Adrenal gland (tissue), 12 donors: ENCODE data around the gene IFIT2. TPM values are rescaled to one million over a fixed set of nuclear protein-coding genes. Genes with fewer than 3 reads are reported as not detected.
"Not testable (repeated sequence)": the region's sequence is repeated elsewhere in the genome, so short reads cannot be mapped to it uniquely, and the experiment has no call there.

Experiments
- DNase-seq, 7 donors: peaks; one replicate each; pipeline ENCODE4 v3.0.0-alpha.2; 2019 to 2020
- H3K27ac ChIP-seq, 5 donors: fragments of 200-600 bp; sonication (generic) in 4 of 5; 1 replicate in 3 of 5; 2 replicates in 2 of 5; pipeline versions ENCODE4 v1.5.1 to v1.8.0; 2016 to 2020; ENCODE audit warnings: mild to moderate bottlenecking in 1 of 5
- H3K27me3 ChIP-seq: fragments of 200-600 bp; 2 replicates; pipeline ENCODE4 v1.8.0; 2021
- H3K36me3 ChIP-seq, 2 donors: fragments of 200-600 bp; replicated peaks in 1 of 2; 1 replicate in 1 of 2; 2 replicates in 1 of 2; pipeline versions ENCODE4 v1.5.1 to v1.8.0; 2018 to 2022
- H3K4me1 ChIP-seq, 2 donors: fragments of 200-600 bp; replicated peaks in 1 of 2; 1 replicate in 1 of 2; 2 replicates in 1 of 2; pipeline versions ENCODE4 v1.5.1 to v1.8.0; 2018 to 2021
- H3K4me3 ChIP-seq, 4 donors: fragments of 200-600 bp; sonication (generic) in 3 of 4; one replicate each; pipeline ENCODE4 v1.5.1; 2016 to 2018
- H3K9me3 ChIP-seq, 3 donors: fragments of 200-600 bp; sonication (generic) in 1 of 3; replicated peaks in 1 of 3; 1 replicate in 2 of 3; 2 replicates in 1 of 3; pipeline versions ENCODE4 v1.5.1 to v1.8.0; 2016 to 2021
- CTCF ChIP-seq, 6 experiments: fragments of 450-650 bp in 4 of 6; fragments of 200-600 bp in 2 of 6; sonication (generic) in 1 of 6; IDR thresholded peaks; 1 replicate in 5 of 6; 2 replicates in 1 of 6; pipeline versions ENCODE4 v1.5.1 to v1.8.0; 2016 to 2021; ENCODE audit warnings: antibody characterized with exemption in 6 of 6, mild to moderate bottlenecking in 2 of 6, moderate library complexity in 1 of 6
- POLR2A ChIP-seq, 2 donors: fragments of 450-650 bp; IDR thresholded peaks; one replicate each; pipeline ENCODE4 v1.6.1; 2017; ENCODE audit warnings: antibody characterized with exemption in 2 of 2, mild to moderate bottlenecking in 2 of 2, moderate library complexity in 1 of 2
- WGBS, 4 donors: extraction: QIAGEN DNeasy Blood & Tissue Kit in 2 of 4; methylation state at CpG; one replicate each; pipeline versions ENCODE4 v1.1.5 to v1.1.7; 2013 to 2017; 5-methylcytosine and 5-hydroxymethylcytosine counted together
- intact Hi-C, 2 donors: fragments of 100-400 bp; cut with DNase I; formaldehyde crosslinking; loops; one replicate each; pipeline versions ENCODE4 v1.14.1 to v1.15.0; 2022 to 2023
- polyA plus RNA-seq, 3 donors: library from polyadenylated mRNA; stranded (reverse); fragments of 200-250 nt in 2 of 3; fragments of 350-450 nt in 1 of 3; fragmentation: Illumina TruSeq in 1 of 3; extraction: RNeasy Lipid Tissue Mini Kit (QIAGEN cat#74804) in 1 of 3; gene quantifications; one replicate each; pipeline ENCODE4 v1.2.3, GENCODE V29; 2013 to 2014
- total RNA-seq, 9 donors: library from RNA; depleted of rRNA in 4 of 9; stranded (reverse); fragments of >200 nt in 4 of 9; fragments of 120-200 nt in 1 of 9; fragmentation: NEBNext Ultra II Directional in 1 of 9; extraction: Animal tissue kit (Norgen Biotek cat#: 25700) in 1 of 9; gene quantifications; one replicate each; pipeline versions ENCODE4 v1.1.0 to v1.2.4, GENCODE V29; 2013 to 2023
- donor health status: healthy with polysubstance abuse.
- donor health status: Bipolar disorder and iron deficiency.
- donor health status: DM: yes; HTN: yes; CAD: no.
- donor health status: DM: no; HTN: no; CAD: no.
- donor health status: DM: no; HTN: no; CAD: no.
- donor health status: DM: yes; HTN: yes; CAD: no.

Gene IFIT2
- total and polyA plus RNA-seq, 12 donors: 4.0 to 30.0 (median 11.4) TPM

- peaks cover 33 to 37% of the 10 kb centered on the region in 2 donors for H3K4me1 ChIP-seq
- 1 to 3% (median 2%) methylated on average over 7 of the region's 7 CpGs for WGBS, 4 donors
- H3K4me3 ChIP-seq: peak within 1 kb of the TSS in 3 of 4 donors; percentile 8 to 59 (median 8)
- no peaks in the 10 kb centered on the region for H3K9me3 ChIP-seq
- H3K27ac ChIP-seq: peak within 1 kb of the TSS; percentile 71 to 92 (median 84)
- DNase-seq: peak; percentile 56 to 87 (median 75)
- TF ChIP-seq CTCF (IDR thresholded peaks at IDR 0.05): peak in 1 of 6 experiments; percentile 17
- peak in 1 of 2 donors; percentile 69 for TF ChIP-seq POLR2A (IDR thresholded peaks at IDR 0.05)
- intact Hi-C loops: no loop called here
- H3K27me3 ChIP-seq: no peaks in the 10 kb centered on the region
- no peaks in the 10 kb centered on the region for H3K36me3 ChIP-seq
Measured at GRCh38 chr10:89327803-89328441, 26.1 kb downstream of the IFIT2 start, which contains the start of gene IFIT3. Gene IFIT3 (plus strand): TSS chr10:89327997. CDS start chr10:89328074, 77 bp downstream.

- H3K27ac ChIP-seq: peak overlapping the region in 2 of 5 donors; percentile 11 to 23
- H3K36me3 ChIP-seq: no peaks in the 10 kb centered on the region
- intact Hi-C loops: no loop called here
Measured at GRCh38 chr10:89329151-89329550, 27.3 kb downstream of the IFIT2 start.

GRCh38 chr10:89330014-89330413 lies 28.2 kb downstream of the IFIT2 start:
- H3K4me3 ChIP-seq, intact Hi-C loops, H3K27me3 ChIP-seq, DNase-seq, H3K9me3 ChIP-seq, H3K36me3 ChIP-seq: not testable (repeated sequence)
- 57 to 78% (median 66%) methylated on average over 2 to 3 of the region's 3 CpGs for WGBS, 4 donors
- Histone ChIP-seq H3K4me1 (peaks cover 36 to 55% of the 10 kb centered on the region in 2 donors), H3K27ac (peak overlapping the region in 1 of 5 donors; percentile 77)

More at GRCh38 chr10:89329151-89329550, 27.3 kb downstream of the IFIT2 start:
- 85 to 93% (median 88%) methylated on average over 2 of the region's 2 CpGs for WGBS, 4 donors
- Histone ChIP-seq H3K9me3 (no peaks in the 10 kb centered on the region), H3K4me3 (peak overlapping the region in 1 of 4 donors; percentile 59), H3K27me3 (no peaks in the 10 kb centered on the region), H3K4me1 (peaks cover 36 to 49% of the 10 kb centered on the region in 2 donors)
- no peak for DNase-seq
- TF ChIP-seq CTCF (IDR thresholded peaks at IDR 0.05) (no peak), POLR2A (IDR thresholded peaks at IDR 0.05) (no peak)

GRCh38 chr10:89330537-89331212 lies 28.8 kb downstream of the IFIT2 start:
- TF ChIP-seq POLR2A (IDR thresholded peaks at IDR 0.05): no peak
- TF ChIP-seq CTCF (IDR thresholded peaks at IDR 0.05): no peak
- H3K4me1 ChIP-seq: peaks cover 36 to 62% of the 10 kb centered on the region in 2 donors
- no peak overlapping the region for H3K4me3 ChIP-seq
- no peaks in the 10 kb centered on the region for H3K9me3 ChIP-seq
- peak overlapping the region in 2 of 5 donors; percentile 77 for H3K27ac ChIP-seq
- DNase-seq: no peak
- intact Hi-C loops: no loop called here
- no peaks in the 10 kb centered on the region for H3K27me3 ChIP-seq
- no peaks in the 10 kb centered on the region for H3K36me3 ChIP-seq

DNA sequence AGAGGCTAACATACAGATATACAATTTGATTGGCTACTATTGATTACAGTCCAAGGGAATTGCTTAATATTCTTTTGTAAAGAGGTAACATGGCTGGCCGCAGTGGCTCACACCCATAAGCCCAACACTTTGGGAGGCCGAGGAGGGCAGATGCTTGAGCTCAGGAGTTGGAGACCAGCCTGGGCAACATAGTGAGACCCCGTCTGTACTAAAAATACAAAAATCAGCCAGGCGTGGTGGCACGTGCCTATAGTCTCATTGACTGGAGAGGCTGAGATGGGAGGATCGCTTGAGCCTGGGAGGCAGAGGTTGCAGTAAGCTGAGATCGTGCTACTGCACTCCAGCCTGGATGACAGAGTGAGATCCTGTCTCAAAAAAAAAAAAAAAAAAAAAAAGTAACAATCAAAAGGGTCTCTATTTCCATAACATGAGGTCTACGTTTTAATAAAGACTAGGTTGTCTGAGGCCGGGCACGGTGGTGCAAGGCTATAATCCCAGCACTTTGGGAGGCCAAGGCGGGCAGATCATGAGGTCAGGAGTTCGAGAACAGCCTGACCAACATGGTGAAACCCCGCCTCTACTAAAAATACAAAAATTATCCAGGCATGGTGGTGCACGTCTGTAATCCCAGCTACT lies 29.8 kb downstream of the IFIT2 start:
- Histone ChIP-seq H3K27ac (peak overlapping the region; percentile 6 to 77 (median 75)), H3K4me3 (peak overlapping the region in 1 of 4 donors; percentile 44), H3K4me1 (peaks cover 36 to 64% of the 10 kb centered on the region in 2 donors)
- H3K36me3 ChIP-seq, H3K27me3 ChIP-seq, H3K9me3 ChIP-seq, intact Hi-C loops, DNase-seq: not testable (repeated sequence)
- 71 to 84% (median 80%) methylated on average over 14 of the region's 14 CpGs for WGBS, 4 donors
